GOT3 (cell line): ENCODE results near the gene RCBTB2.

ENCODE experiments used
- DNase-seq: peaks from one replicate; lab custom pipeline; 2025; ENCODE audit warnings: mixed read lengths; lab: John Stamatoyannopoulos, UW

The RCBTB2 gene

DNA sequence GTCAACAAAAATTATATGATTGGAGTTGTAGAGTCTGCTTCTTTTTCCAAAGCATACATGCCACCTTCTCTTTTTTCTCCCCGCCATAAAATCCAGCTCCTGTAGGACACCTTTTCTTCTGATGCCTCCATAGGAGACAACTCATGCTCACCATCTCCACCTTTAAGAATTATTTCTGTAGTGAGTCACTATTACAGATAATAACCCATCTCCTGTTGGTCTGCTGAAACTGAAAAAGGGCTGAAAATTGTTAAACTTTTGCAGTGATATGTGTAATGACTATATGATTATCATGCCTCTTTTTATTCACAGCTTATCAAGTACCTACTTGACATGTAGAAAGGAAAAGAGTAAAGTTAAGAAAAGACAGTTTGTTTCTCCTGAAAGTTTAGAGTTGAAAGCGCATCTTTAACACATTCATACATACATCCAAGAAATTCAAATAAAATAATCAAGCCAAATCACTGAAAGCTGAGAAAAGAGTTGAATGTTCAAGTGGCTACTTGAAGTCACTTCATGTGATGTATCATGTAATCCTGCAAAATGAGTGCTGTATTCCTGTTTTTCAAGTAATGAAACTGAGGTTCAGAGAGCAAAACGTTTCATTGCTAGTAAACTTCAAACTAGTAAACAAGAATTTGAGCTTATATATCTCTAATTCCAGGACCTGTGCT, 84.5 kb downstream of the RCBTB2 start:
- no peak for DNase-seq

DNA sequence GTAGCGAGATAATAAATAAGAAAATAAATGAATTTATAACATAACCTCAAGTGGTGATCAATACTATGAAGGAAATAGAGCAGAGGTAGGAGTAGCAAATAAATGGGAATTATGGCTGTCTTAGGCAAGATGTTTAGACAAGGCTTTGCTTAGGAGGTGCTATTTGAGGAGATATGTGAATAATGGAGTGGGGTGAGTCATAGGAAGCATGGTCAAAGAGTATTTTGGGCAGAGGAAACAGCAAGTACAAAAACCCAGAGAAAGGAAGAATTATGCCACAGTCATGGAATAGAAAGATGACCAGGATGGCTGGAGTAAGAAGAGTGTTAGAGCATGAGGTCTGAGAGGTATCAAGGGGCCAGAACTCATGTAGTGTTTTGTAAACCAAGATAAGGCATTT, 86.4 kb downstream of the RCBTB2 start:
- DNase-seq = no peak

DNA sequence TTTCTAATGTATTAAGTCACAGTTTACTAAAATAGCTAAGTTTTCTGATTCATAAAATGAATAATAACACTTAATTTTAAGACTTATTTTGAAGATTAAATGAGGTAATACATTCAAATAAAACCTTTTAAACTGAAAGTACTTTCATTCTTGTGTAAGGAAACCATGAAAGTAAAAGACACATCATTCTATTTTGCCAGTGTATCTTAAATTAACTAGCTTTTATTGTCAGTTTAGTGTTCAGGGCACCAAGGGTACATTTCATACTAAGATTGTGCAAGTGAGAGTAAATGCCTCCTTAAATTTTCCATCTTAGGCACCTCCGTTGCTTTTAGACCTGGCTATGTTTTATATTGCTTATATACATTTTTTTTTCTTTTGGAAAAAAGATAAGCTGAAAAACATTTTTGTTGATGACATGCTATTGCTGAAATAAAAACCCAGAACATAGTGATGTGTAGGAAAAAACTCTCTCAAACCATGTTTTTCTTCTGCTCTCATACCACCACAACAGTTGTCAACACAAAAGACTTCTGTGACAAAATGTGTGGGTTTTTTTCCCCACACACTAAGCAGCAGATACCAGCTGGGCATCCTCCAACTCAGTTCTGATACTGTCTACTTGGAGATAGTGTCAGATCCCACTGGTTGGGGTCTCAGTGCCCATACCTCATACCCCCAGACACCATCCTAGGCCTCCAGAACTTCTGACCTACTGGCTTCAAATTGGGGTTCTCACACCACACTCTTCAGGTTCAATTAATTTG, 89.3 kb downstream of the RCBTB2 start:
- no peak for DNase-seq
